ENCODE results near the gene PIN1.
"Not testable (repeated sequence)": the region's sequence is repeated elsewhere in the genome, so short reads cannot be mapped to it uniquely, and the experiment has no call there.

Gene PIN1

DNA sequence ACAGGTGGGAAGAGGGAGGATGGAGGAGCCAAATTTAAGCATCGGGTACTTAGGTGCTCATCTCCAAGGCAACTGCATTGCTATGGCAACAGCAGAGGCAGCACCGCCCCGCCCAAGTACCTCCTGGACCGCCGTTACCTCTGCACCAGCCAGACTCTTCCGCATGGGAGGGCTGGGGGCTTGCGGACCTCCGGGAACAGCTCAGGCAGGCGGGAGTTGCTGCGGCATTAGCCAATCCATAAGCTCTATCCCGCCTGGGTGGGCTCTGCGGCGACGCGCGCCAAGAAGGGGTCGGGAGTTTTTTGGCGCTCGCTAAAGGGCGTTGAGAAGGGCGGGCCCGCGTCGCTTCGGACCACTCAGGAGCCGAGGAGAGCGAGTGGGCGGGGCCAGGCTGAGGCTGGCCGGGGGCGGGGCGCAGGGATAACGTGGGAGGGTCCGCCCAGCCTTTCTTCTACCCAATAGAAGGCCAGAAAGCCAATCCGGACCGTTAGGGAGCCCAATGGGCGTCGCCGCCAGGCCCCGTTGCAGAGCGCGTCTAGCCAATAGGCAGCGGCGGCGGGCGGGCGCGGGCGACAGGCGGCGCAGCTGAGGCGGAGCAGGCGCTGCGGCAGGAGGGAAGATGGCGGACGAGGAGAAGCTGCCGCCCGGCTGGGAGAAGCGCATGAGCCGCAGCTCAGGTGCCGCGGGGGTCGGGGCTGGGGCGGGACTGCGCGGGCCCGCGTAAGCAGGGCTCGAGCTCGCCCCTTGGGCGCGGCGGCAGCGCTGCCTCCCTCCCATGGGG lies at the start of gene PIN1:
PIN1 (plus strand) TSS at position 593 of the 781 bp plus-strand sequence; CDS start at position 620, 27 bp downstream.
- Histone ChIP-seq H3K9ac (ENCODE audit: low read length) (peak within 1 kb of the TSS; percentile 44), H3K4me1 (ENCODE audit: control insufficient read depth, insufficient read depth, low read length) (peaks cover 9% of the 10 kb centered on the region), H3K4me3 (ENCODE audit: low read length) (peak within 1 kb of the TSS; percentile 69), H3K27me3 (ENCODE audit: control insufficient read depth, insufficient read depth, low read length) (no peaks in the 10 kb centered on the region), H3K36me3 (ENCODE audit: control insufficient read depth, insufficient read depth, low read length) (no peaks in the 10 kb centered on the region), H3K9me3 (ENCODE audit: control insufficient read depth, low read length) (no peaks in the 10 kb centered on the region)

GRCh38 chr19:9785367-9786331 lies 49.5 kb upstream of the PIN1 start:
- no peaks in the 10 kb centered on the region for H3K27me3 ChIP-seq (ENCODE audit: control insufficient read depth, insufficient read depth, low read length)
- no peaks in the 10 kb centered on the region for H3K36me3 ChIP-seq (ENCODE audit: control insufficient read depth, insufficient read depth, low read length)
- H3K9ac ChIP-seq (ENCODE audit: low read length): peak overlapping the region; percentile 83
- peaks cover 19% of the 10 kb centered on the region for H3K4me1 ChIP-seq (ENCODE audit: control insufficient read depth, insufficient read depth, low read length)
- H3K4me3 ChIP-seq (ENCODE audit: low read length): peak overlapping the region; percentile 46
- H3K9me3 ChIP-seq (ENCODE audit: control insufficient read depth, low read length): no peaks in the 10 kb centered on the region

- Histone ChIP-seq H3K36me3 (ENCODE audit: control insufficient read depth, insufficient read depth, low read length) (no peaks in the 10 kb centered on the region), H3K4me3 (ENCODE audit: low read length) (no peak overlapping the region), H3K27me3 (ENCODE audit: control insufficient read depth, insufficient read depth, low read length) (no peaks in the 10 kb centered on the region), H3K4me1 (ENCODE audit: control insufficient read depth, insufficient read depth, low read length) (peaks cover 23% of the 10 kb centered on the region), H3K9ac (ENCODE audit: low read length) (peak overlapping the region; percentile 83), H3K9me3 (ENCODE audit: control insufficient read depth, low read length) (no peaks in the 10 kb centered on the region)
These were observed 48.8 kb upstream of the PIN1 start for GRCh38 chr19:9786342-9786741.

DNA sequence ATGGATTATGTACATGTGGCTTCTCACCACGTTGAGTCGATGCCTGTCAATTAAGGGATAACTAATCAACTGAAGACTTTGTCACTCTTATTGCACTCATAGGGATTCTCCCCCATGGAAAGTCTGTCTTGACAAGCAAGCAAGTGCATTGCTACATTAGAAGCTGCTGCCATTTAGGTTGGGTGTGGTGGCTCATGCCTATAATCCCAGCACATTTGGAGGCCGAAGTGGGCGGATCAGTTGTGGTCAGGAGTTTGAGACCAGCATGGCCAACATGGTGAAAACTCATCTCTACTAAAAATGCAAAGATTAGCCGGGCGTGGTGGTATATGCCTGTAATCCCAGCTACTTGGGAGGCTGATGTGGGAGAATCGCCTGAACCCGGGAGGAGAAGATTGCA lies 48.3 kb upstream of the PIN1 start:
- Histone ChIP-seq H3K9ac (ENCODE audit: low read length) (no peak overlapping the region), H3K36me3 (ENCODE audit: control insufficient read depth, insufficient read depth, low read length) (no peaks in the 10 kb centered on the region), H3K27me3 (ENCODE audit: control insufficient read depth, insufficient read depth, low read length) (no peaks in the 10 kb centered on the region), H3K4me1 (ENCODE audit: control insufficient read depth, insufficient read depth, low read length) (peaks cover 23% of the 10 kb centered on the region), H3K4me3 (ENCODE audit: low read length) (no peak overlapping the region), H3K9me3 (ENCODE audit: control insufficient read depth, low read length) (no peaks in the 10 kb centered on the region)

DNA sequence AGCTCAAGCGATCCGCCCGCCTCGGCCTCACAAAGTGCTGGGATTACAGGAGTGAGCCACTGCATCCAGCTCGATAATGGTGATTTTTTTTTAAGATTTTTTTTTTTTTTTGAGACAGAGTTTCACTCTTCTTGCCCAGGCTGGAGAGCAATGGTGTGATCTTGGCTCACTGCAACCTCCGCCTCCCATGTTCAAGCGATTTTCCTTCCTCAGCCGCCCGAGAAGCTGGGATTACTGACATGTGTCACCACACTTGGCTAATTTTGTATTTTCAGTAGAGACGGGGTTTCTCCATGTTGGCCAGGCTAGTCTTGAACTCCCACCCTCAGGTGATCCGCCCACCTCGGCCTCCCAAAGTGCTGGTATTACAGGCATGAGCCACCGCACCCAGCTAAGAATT lies 46.5 kb upstream of the PIN1 start:
- H3K4me3 ChIP-seq (ENCODE audit: low read length); H3K27me3 ChIP-seq (ENCODE audit: control insufficient read depth, insufficient read depth, low read length); H3K9me3 ChIP-seq (ENCODE audit: control insufficient read depth, low read length); H3K9ac ChIP-seq (ENCODE audit: low read length); H3K36me3 ChIP-seq (ENCODE audit: control insufficient read depth, insufficient read depth, low read length): not testable (repeated sequence)
- peaks cover 27% of the 10 kb centered on the region for H3K4me1 ChIP-seq (ENCODE audit: control insufficient read depth, insufficient read depth, low read length)

DNA sequence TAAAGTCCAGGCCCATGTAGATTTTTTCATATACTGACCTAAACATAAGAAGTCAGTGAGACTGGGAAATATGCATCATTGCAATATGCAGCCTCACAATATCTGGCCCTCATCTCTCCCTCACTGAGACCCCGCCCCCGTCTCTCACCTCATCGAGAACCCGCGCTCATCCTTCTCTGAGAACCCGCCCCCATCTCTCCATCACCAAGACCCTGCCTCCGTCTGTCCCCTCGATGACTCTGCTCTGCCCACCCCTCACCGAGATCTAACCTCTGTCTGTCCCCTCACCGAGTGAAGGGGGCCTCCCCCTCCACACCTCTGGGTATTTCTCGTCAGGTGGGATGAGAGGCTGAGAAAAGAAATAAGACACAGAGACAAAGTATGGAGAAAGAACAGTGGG lies 46.1 kb upstream of the PIN1 start:
- Histone ChIP-seq H3K4me1 (ENCODE audit: control insufficient read depth, insufficient read depth, low read length) (peaks cover 27% of the 10 kb centered on the region), H3K27me3 (ENCODE audit: control insufficient read depth, insufficient read depth, low read length) (no peaks in the 10 kb centered on the region), H3K9me3 (ENCODE audit: control insufficient read depth, low read length) (no peaks in the 10 kb centered on the region), H3K4me3 (ENCODE audit: low read length) (no peak overlapping the region), H3K9ac (ENCODE audit: low read length) (no peak overlapping the region), H3K36me3 (ENCODE audit: control insufficient read depth, insufficient read depth, low read length) (no peaks in the 10 kb centered on the region)

- H3K9me3 ChIP-seq (ENCODE audit: control insufficient read depth, low read length); H3K27me3 ChIP-seq (ENCODE audit: control insufficient read depth, insufficient read depth, low read length): not testable (repeated sequence)
These were observed 45.5 kb upstream of the PIN1 start for GRCh38 chr19:9789579-9789978.

GRCh38 chr19:9791073-9791367 lies 44.1 kb upstream of the PIN1 start:
- not testable (repeated sequence) for H3K4me3 ChIP-seq (ENCODE audit: low read length); H3K9me3 ChIP-seq (ENCODE audit: control insufficient read depth, low read length); H3K9ac ChIP-seq (ENCODE audit: low read length); H3K27me3 ChIP-seq (ENCODE audit: control insufficient read depth, insufficient read depth, low read length); H3K36me3 ChIP-seq (ENCODE audit: control insufficient read depth, insufficient read depth, low read length)
- H3K4me1 ChIP-seq (ENCODE audit: control insufficient read depth, insufficient read depth, low read length): peaks cover 23% of the 10 kb centered on the region

More at GRCh38 chr19:9789579-9789978, 45.5 kb upstream of the PIN1 start:
- H3K4me1 ChIP-seq (ENCODE audit: control insufficient read depth, insufficient read depth, low read length): peaks cover 24% of the 10 kb centered on the region
- H3K9ac ChIP-seq (ENCODE audit: low read length); H3K4me3 ChIP-seq (ENCODE audit: low read length); H3K36me3 ChIP-seq (ENCODE audit: control insufficient read depth, insufficient read depth, low read length): not testable (repeated sequence)

DNA sequence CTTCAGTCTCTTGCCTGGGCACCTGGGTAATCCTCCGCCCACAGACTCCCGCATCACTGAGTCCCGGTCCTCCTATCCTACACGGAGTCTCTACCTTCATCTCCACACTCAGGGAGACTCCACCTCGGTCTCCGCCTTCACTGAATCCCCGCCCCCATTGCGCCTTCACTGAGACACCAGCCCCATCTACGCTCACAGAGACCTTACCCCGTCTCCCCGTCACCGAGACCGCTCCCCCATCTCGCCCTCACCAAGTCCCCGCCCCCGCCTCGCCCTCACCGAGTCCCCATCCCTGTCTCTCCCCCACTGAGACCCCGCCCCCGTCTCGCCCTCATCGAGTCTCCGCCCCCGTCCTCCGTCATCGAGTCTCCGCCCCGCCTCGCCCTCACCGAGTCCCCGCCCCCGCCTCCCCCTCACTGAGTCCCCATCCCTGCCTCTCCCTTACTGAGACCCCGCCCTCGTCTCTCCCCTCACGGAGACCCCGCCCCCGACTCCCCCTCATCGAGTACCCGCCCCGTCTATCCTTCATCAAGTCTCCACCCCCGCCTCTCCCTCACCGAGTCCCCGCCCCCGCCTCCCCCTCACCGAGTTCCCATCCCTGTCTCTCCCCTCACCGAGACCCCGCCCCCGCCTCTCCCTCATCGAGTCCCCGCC lies 43.4 kb upstream of the PIN1 start:
- Histone ChIP-seq H3K4me3 (ENCODE audit: low read length) (peak overlapping the region; percentile 71), H3K9ac (ENCODE audit: low read length) (peak overlapping the region; percentile 86), H3K9me3 (ENCODE audit: control insufficient read depth, low read length) (no peaks in the 10 kb centered on the region), H3K36me3 (ENCODE audit: control insufficient read depth, insufficient read depth, low read length) (no peaks in the 10 kb centered on the region), H3K27me3 (ENCODE audit: control insufficient read depth, insufficient read depth, low read length) (no peaks in the 10 kb centered on the region), H3K4me1 (ENCODE audit: control insufficient read depth, insufficient read depth, low read length) (peaks cover 28% of the 10 kb centered on the region)

GRCh38 chr19:9792206-9793070 lies 42.7 kb upstream of the PIN1 start:
- peak overlapping the region; percentile 80 for H3K4me3 ChIP-seq (ENCODE audit: low read length)
- H3K9ac ChIP-seq (ENCODE audit: low read length): peak overlapping the region; percentile 86
- H3K27me3 ChIP-seq (ENCODE audit: control insufficient read depth, insufficient read depth, low read length): no peaks in the 10 kb centered on the region
- H3K4me1 ChIP-seq (ENCODE audit: control insufficient read depth, insufficient read depth, low read length): peaks cover 28% of the 10 kb centered on the region
- no peaks in the 10 kb centered on the region for H3K9me3 ChIP-seq (ENCODE audit: control insufficient read depth, low read length)
- no peaks in the 10 kb centered on the region for H3K36me3 ChIP-seq (ENCODE audit: control insufficient read depth, insufficient read depth, low read length)

- Histone ChIP-seq H3K36me3 (ENCODE audit: control insufficient read depth, insufficient read depth, low read length) (no peaks in the 10 kb centered on the region), H3K9me3 (ENCODE audit: control insufficient read depth, low read length) (no peaks in the 10 kb centered on the region), H3K27me3 (ENCODE audit: control insufficient read depth, insufficient read depth, low read length) (no peaks in the 10 kb centered on the region), H3K4me3 (ENCODE audit: low read length) (peak overlapping the region; percentile 80), H3K9ac (ENCODE audit: low read length) (peak overlapping the region; percentile 61), H3K4me1 (ENCODE audit: control insufficient read depth, insufficient read depth, low read length) (peaks cover 28% of the 10 kb centered on the region)
These were observed 42.0 kb upstream of the PIN1 start for GRCh38 chr19:9793071-9793591.

Measured in mucosa of stomach (tissue), 1 donor.